GM18505 (cell line): Measurements from ENCODE around the gene DENND5B.
"Not testable (repeated sequence)": the region's sequence is repeated elsewhere in the genome, so short reads cannot be mapped to it uniquely, and the experiment has no call there.

Experiments
- ATAC-seq: cut with Tn5 transposase; IDR thresholded peaks from one replicate; pipeline ENCODE4 v1.9.1; 2021; ENCODE audit not compliant: unreplicated experiment
- POLR2A ChIP-seq: IDR thresholded peaks from 4 replicates; pipeline ENCODE4 v1.6.1; 2011; ENCODE audit warnings: borderline replicate concordance; ENCODE audit not compliant: insufficient read depth, insufficient read length; ENCODE audit errors: extremely low read depth

The DENND5B gene

GRCh38 chr12:31523306-31523705 is 67.6 kb downstream of the DENND5B start:
- no peak for TF ChIP-seq POLR2A
- no peak for ATAC-seq

- TF ChIP-seq POLR2A, result no peak
- ATAC-seq, result no peak
Observed at GRCh38 chr12:31522607-31523006, 68.3 kb downstream of the DENND5B start.

DNA sequence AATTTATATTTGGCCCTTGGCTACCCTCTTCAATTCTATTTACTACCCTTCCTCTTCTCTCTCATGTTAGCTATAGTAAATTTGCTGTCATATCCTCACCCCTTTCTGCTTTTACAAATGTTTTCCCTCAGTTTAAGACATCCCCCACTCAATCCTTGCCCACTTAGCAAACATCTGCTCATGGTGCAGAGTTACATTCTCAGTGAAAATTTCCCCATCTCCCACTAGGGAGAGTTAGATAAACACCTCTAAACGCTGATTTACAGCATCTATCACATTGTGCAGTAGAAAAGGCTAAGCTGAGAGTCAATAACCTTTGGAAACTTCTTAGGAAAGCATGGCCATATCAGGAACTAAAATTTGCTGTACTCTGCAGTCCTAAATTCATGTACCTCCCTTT is 69.0 kb downstream of the DENND5B start:
- TF ChIP-seq POLR2A, result no peak
- no peak for ATAC-seq

GRCh38 chr12:31519511-31519910 is 71.4 kb downstream of the DENND5B start:
- ATAC-seq, result no peak

GRCh38 chr12:31518680-31519227 is 72.2 kb downstream of the DENND5B start:
- no peak for TF ChIP-seq POLR2A
- ATAC-seq, result no peak

More at GRCh38 chr12:31519511-31519910, 71.4 kb downstream of the DENND5B start:
- no peak for TF ChIP-seq POLR2A

- ATAC-seq, result no peak
- TF ChIP-seq POLR2A, result no peak
Observed at GRCh38 chr12:31517994-31518393, 72.9 kb downstream of the DENND5B start.

GRCh38 chr12:31516702-31517101 is 74.2 kb downstream of the DENND5B start:
- TF ChIP-seq POLR2A, result no peak

GRCh38 chr12:31514912-31515311 is 76.0 kb downstream of the DENND5B start:
- ATAC-seq, result no peak
- no peak for TF ChIP-seq POLR2A

More at GRCh38 chr12:31516702-31517101, 74.2 kb downstream of the DENND5B start:
- no peak for ATAC-seq

DNA sequence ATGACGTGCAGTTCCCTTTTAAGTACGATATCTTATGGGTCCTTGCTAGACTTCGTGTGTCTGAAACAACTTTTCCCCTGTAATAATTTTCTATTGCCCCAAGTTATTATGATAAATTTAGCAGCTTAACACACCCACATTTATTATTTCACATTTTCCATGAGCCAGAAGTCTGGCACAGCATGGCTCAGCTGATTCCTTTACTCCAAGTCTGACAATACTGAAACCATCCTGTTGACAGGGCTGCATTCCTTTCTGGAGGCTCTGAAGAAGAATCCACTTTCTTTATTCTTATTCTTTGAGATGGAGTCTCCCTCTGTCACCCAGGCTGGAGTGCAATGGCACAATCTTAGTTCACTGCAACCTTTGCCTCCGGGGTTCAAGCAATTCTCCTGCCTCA is 80.9 kb downstream of the DENND5B start:
- TF ChIP-seq POLR2A, result no peak
- ATAC-seq, result no peak

DNA sequence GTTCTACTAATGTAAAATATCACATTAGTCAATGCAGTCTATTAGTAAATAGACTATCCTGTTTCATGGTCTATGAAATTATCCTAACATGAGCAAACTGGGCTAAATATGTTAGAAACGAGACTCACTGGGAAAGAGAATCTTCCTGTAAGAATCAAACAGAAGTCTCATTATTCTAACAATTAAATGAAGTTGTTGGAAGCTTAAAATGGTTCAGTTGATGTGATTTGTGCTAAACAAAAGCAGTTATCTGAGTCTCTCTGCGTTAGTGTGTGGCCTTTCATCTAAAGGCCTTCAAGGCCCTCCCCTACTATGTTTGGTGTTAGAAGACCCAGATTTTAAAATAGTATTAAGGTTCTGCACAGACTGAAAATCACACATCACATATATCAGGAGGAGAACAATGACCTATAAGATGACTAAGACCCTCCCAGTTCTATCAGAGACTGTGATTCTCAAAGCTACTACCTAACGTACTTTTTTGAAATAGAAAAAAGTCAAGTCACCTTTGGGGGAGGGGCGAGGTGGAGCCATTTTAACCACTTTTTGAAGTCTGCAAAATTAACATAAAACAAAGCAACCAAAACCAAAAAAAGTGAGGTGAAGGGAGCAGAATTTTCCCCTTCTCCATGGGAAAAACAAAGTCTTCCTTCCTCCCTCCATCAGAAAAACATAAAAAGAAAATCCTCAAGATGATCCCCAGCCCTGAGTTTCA is 82.3 kb downstream of the DENND5B start:
- no peak for TF ChIP-seq POLR2A
- no peak for ATAC-seq

- no peak for TF ChIP-seq POLR2A
- ATAC-seq, result no peak
Observed at GRCh38 chr12:31507966-31508365, 83.0 kb downstream of the DENND5B start.

DNA sequence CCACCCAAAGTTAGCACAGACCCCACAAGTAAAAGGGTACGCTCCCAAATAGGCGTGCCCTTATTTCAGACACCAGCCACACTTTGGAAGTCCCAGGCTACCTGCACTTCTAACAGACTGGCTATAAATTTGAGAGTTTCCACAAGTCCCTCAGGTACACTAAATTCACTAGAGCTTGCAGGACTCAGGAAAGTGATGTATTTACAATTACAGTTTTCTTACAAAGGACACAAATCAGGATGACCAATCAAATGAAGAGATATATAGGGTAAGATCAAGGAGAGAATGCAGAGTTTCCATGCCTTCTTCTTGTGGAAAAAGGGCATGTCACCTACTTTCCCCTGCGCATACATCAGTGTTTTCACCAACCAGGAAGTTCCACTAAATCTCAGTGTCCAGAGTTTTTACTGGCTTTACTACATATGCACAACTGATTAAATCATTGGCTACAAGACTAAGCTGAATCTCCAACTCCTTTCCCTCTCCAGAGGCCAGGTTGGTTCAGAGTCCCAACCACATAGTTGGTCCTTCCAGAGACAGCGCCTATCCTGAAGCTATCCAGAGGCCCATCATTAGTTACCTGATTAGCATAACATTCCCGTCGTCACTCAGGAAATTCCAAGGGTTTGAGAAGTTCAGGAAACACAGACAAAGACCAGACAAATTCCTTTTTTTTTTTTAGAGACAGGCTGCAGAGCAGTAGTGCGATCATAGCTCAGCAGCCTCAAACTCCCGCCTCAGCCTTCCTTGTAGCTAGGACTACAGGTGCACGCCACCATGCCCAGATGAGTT is 84.2 kb downstream of the DENND5B start:
- TF ChIP-seq POLR2A, result no peak
- no peak for ATAC-seq

- no peak for TF ChIP-seq POLR2A
- no peak for ATAC-seq
Observed at GRCh38 chr12:31504625-31505222, 86.2 kb downstream of the DENND5B start.

DNA sequence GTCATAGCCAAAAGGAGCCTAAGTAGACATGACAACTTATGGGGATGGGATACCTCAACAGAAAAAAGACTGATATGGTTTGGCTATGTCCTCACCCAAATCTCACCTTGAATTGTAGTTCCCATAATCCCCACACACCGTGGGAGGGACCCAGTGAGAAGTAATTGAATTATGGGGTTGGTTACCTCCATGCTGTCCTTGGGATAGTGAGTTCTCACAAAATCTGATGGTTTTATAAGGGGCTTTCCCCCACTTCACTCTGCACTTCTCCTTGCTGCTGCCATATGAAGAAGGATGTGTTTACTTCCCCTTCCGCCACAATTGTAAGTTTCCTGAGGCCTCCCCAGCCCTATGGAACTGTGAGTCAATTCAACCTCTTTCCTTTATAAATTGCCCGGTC is 89.9 kb downstream of the DENND5B start:
- not testable (repeated sequence) for ATAC-seq
